ENCODE results near the gene WDR64.

GRCh38 chr1:241638909-241639622 is 13.0 kb upstream of the WDR64 start:
- TF ChIP-seq CTCF (IDR thresholded peaks at IDR 0.05) (no peak), POLR2AphosphoS5 (IDR thresholded peaks at IDR 0.05) (no peak), POLR2A (IDR thresholded peaks at IDR 0.05) (no peak)
